HL-60 (cell line): ENCODE measurements around the gene MAP3K5.

Experiments used
- DNase-seq, 2 experiments: peaks; one replicate each; pipeline ENCODE4 v3.0.0-alpha.2; 2010 to 2020; ENCODE audit warnings: low read depth in 1 of 2, low spot score in 1 of 2
- H3K27ac ChIP-seq: fragments of 250-450 bp; sonication (Bioruptor Pico); replicated peaks from 2 replicates; pipeline ENCODE4 v1.5.1; 2020; ENCODE audit warnings: mild to moderate bottlenecking, moderate library complexity
- H3K27me3 ChIP-seq: fragments of 250-450 bp; sonication (Bioruptor Pico); 2 replicates; pipeline ENCODE4 v1.5.1; 2021; ENCODE audit warnings: mild to moderate bottlenecking, moderate library complexity; ENCODE audit not compliant: insufficient read depth, poor library complexity, severe bottlenecking
- H3K4me3 ChIP-seq: replicated peaks from 2 replicates; pipeline ENCODE4 v1.5.1; 2011; ENCODE audit warnings: mild to moderate bottlenecking, control low read depth, low read length; ENCODE audit not compliant: insufficient read depth
- CTCF ChIP-seq: IDR thresholded peaks from one replicate; pipeline ENCODE4 v1.5.1; 2011; ENCODE audit warnings: low read length, control low read depth, inconsistent platforms; ENCODE audit not compliant: insufficient read depth
- GABPA ChIP-seq: IDR thresholded peaks from 2 replicates; pipeline ENCODE4 v1.6.1; 2012; ENCODE audit warnings: low read depth
- POLR2AphosphoS5 ChIP-seq: IDR thresholded peaks from 2 replicates; pipeline ENCODE4 v1.6.1; 2012; ENCODE audit warnings: low read depth
- REST ChIP-seq: IDR thresholded peaks from 2 replicates; pipeline ENCODE4 v1.6.1; 2012; ENCODE audit warnings: low read depth; ENCODE audit not compliant: insufficient replicate concordance
- SPI1 ChIP-seq: IDR thresholded peaks from 2 replicates; pipeline ENCODE4 v1.6.1; 2012; ENCODE audit warnings: low read depth, mild to moderate bottlenecking, borderline replicate concordance

MAP3K5 gene

GRCh38 chr6:136652656-136653055, 139.6 kb downstream of the MAP3K5 start:
- no peak overlapping the region for H3K27ac ChIP-seq
- DNase-seq: no peak
- no peak overlapping the region for H3K4me3 ChIP-seq
- no peak for TF ChIP-seq GABPA
- H3K27me3 ChIP-seq: no peaks in the 10 kb centered on the region

GRCh38 chr6:136651982-136652381, 140.3 kb downstream of the MAP3K5 start:
- no peak overlapping the region for H3K4me3 ChIP-seq
- no peak overlapping the region for H3K27ac ChIP-seq
- DNase-seq: no peak
- no peaks in the 10 kb centered on the region for H3K27me3 ChIP-seq
- no peak for TF ChIP-seq SPI1
- TF ChIP-seq GABPA: no peak
- TF ChIP-seq POLR2AphosphoS5: no peak
- TF ChIP-seq CTCF: no peak
- TF ChIP-seq REST: no peak

- no peak for TF ChIP-seq GABPA
- no peak for TF ChIP-seq REST
- TF ChIP-seq POLR2AphosphoS5: no peak
- TF ChIP-seq SPI1: no peak
- no peak for TF ChIP-seq CTCF
- DNase-seq: no peak
- H3K27me3 ChIP-seq: no peaks in the 10 kb centered on the region
- no peak overlapping the region for H3K27ac ChIP-seq
- no peak overlapping the region for H3K4me3 ChIP-seq
Observed at GRCh38 chr6:136647363-136647852, 144.9 kb downstream of the MAP3K5 start.

GRCh38 chr6:136646377-136646776, 145.9 kb downstream of the MAP3K5 start:
- DNase-seq: no peak
- H3K27ac ChIP-seq: no peak overlapping the region
- TF ChIP-seq CTCF (no peak), REST (no peak), GABPA (no peak), SPI1 (no peak), POLR2AphosphoS5 (no peak)
- no peaks in the 10 kb centered on the region for H3K27me3 ChIP-seq
- H3K4me3 ChIP-seq: no peak overlapping the region
